HG02973 (cell line): Measurements from ENCODE around the gene CHST10.
"Not testable (repeated sequence)": the region's sequence is repeated elsewhere in the genome, so short reads cannot be mapped to it uniquely, and the experiment has no call there.

ENCODE experiments used
- ATAC-seq: cut with Tn5 transposase; IDR thresholded peaks from one replicate; pipeline ENCODE4 v1.9.1; 2021; ENCODE audit warnings: moderate library complexity; ENCODE audit not compliant: unreplicated experiment

CHST10 gene, protein sequence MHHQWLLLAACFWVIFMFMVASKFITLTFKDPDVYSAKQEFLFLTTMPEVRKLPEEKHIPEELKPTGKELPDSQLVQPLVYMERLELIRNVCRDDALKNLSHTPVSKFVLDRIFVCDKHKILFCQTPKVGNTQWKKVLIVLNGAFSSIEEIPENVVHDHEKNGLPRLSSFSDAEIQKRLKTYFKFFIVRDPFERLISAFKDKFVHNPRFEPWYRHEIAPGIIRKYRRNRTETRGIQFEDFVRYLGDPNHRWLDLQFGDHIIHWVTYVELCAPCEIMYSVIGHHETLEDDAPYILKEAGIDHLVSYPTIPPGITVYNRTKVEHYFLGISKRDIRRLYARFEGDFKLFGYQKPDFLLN

DNA sequence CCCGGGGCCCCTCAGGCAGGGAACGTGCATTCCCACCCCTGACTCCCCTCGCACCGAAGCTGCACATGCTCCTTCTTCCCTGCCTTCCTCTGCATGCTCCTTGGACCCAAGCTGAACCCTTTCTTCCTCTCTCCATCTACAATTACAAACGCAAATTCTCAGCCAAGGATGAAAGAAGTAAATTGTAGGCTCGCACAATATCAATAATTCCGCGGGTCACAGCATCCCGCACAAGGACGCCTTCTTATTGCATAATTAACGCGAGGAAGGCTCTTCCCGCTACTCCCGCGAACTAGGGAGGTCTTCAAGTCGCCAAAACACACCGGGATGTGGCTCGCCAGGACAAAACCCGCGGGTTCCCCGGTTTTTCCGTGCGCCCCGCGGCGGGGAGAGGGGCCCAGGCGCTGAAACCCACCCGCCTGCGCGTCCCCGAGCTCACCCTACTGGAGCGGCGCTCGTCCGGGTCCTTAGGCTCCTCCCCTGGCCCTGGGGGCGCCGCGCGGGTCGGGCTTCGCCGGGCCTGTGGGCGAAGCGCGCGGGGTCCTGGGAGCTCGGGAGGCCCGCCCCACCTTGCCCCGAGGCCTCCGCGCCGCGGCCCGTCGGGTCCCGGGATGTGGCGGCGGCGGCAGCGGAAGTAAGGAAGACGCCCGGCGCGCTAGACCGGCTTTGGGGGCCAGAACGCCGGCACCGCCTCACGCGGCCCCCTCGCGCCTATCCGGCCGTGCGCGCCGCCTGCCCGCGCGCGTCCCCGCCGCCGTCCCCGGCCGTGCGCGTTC, at the start of gene CHST10:
TSS of gene CHST10 (minus strand) at position 734 of the 776 bp plus-strand sequence. CDS start 10,993 bp downstream, outside the sequence.
- peak; percentile 82 for ATAC-seq

DNA sequence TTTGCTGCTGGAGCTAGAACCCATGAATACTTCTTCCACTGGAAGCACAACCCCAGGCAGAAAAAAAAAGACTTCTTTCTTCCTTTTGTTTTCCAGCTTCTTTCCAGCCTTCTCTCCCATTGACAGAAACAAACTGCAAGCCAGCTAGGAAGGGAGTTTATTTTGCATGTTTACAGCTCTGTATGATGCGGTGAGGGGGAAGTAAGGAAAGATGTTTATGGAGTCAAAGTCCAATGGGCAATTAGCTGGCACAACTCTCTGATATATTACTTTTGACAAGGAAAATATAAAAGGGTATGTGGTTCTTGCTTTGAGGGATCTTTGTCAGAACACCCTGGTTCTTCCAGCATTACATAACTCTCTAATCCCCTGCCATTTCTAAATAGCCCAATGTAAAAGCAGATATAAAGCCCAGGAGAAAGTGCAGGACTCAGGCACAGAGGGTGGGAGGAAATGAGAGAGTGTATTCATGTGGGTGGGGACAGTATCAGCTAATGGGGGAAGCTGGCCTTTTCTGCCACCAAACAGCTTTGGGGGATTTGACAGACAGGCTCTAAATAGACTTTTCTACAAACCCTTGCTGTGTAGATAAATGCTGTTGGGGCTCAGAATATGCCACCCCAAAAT, 43.5 kb upstream of the CHST10 start:
- no peak for ATAC-seq

DNA sequence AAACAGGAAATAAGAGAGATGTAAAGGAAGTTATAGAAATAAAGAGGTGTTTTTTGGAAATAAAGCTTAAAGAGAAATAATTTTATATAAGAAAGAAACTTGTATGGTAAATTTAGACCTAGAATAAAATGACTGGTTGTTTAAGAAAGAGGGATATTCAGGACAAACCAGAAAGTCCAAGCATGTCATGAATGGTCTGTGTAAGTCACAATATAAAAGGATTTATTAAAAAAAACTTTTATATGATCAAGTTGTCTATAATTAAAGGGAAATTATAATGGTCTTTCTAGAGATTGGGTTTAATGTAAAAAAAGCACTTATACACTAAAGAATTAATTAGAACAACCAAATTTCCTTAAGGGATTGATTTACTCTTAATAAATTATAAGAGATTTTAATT, 38.9 kb upstream of the CHST10 start:
- ATAC-seq, result not testable (repeated sequence)

DNA sequence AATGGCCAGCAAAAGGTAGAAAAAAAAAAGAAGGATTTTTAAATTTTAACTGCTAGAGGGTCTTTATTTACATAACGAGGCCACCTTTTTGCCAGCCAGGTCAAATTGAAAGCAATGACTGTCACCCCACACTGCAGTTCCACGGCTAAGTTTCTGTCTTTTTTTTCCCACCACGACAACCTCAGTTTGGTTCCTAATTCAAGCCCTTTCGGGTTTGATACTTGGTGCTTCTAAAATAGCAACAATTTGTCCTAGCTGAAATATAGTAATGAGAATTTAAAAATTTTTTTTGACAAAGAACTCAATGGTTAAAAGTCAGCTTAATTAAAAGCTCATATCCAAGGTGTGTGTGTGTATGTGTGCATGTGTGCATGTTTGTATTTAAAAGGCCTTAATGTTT, 36.4 kb upstream of the CHST10 start:
- ATAC-seq, result no peak

DNA sequence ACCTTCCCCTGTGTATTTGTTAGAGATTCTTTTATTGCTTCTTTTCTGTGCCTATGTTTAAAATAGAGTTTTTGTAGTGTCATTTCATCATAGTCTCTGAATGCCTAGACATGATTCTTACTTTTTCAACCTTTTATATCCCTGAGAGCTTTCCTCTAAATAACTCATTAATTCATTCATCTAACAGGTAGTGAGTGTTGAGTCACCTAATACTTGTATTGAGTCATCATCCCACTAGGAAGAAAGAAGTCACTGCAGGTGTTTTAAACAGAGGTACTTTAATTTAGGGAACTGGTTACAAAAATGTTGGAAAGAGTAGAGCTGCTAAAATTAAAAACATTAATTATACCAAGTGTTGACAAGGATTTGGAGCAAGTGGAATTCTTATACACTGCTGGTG, 34.3 kb upstream of the CHST10 start:
- ATAC-seq, result no peak

DNA sequence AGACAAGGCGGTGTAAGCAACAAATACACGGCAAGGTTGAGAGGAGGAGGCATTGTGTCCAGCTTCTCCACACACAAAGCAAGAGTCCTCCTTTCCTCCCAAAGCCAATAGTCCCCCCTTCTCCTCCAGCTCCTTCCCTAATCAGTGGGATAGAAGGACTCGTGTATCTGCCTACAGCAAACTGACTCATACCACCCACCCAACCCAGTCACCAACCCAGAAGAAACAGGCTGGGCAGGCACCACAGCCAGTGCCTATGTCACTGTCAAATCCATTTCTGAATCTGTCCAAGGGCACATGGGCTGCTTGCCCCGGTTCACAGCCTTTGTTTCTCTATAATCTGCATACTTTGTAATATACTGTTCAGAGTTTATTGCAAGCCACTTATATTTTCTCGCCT, 33.6 kb upstream of the CHST10 start:
- no peak for ATAC-seq

DNA sequence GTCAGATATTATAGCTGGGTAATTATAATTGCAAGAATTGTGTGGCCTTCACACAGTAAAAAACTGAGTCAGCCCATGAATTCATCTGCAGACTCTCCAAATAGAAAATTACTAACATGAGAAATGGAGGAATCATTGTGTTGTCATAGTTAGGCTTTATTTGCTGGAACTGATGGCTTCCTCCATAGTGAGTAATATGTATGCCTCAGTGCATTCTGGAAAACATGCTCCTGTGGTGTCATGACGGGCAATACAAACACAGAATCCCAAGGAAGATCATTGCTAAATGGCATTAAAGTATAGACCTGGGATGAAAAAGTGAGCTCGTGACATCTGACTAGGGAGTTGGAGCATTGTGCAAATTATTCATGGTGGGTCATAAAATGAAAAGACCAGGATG, 29.2 kb upstream of the CHST10 start:
- ATAC-seq, result no peak

DNA sequence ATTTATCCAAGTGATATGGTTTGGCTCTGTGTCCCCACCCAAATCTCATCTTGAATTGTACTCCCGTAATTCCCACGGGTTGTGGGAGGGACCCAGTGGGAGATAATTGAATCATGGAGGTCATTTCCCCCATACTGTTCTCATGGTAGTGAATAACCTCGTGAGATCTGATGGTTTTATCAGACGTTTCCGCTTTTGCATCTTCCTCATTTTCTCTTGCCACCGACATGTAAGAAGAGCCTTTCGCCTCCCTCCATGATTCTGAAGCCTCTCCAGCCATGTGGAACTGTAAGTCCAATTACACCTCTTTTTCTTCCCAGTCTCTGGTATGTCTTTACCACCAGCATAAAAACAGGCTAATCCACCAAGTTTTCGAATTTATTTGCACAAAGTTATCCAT, 20.3 kb upstream of the CHST10 start:
- no peak for ATAC-seq

DNA sequence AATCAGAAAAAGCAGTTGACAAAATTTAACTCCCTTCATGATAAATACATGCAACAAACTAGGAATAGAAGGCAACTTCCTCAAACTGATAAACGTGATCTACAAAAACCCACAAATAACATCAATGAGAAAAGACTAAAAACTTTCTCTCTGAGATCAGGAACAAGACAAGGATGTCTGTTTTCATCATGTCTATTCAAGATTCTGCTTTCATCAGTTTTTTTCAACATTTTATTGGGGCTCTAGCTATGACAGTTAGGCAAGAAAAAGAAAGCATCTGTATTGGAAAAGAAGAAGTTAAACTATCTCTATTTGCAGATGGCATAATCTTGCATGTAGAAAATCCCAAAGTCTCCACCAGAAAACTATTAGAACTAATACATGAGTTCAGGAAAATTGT, 12.3 kb upstream of the CHST10 start:
- ATAC-seq, result no peak

DNA sequence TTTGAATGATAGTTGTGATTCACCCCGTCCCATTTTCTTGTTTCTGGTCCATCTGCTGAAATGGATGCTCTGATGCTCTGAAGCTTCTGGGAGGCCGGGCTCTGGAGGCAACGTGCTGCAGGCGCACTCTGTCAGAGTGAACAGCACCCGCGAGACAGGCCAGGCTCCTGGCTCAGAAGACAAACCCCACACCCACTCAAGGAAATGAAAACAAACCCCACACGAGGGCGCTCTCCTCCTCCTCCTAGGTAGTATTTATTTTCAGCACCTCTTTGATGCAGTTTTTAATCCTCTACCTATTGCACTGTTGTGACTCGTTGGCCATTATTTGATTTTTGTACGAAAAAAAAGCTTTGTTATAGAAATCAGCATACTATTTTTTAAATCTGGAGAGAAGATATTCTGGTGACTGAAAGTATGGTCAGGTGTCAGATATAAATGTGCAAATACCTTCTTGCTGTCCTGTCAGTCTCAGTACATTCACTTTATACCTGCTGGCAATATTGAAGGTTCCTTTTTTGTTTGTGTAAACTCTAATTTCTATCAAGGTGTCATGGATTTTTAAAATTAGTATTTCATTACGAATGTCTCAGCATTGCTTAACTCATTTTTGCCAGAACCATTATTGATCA, 10.3 kb upstream of the CHST10 start:
- ATAC-seq, result no peak

DNA sequence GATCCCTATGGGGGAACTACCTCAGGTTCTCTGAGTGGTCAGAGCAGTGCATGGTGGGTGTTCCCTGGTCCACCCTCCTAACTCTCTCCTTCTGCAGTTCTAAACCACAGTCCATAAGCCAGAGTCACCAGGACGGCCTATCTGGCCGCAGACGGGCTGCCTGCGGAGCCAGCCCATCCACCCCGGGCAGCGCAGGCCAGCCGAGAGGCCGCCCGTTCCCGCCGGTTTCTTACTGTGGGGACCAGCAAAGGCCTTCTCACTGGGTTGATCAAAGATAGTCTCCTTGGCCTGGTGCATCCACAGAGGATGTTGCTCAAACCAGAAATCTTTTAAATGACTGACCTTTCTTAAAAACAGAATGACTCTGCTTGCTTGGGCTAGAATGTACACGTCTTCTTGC, 9.6 kb upstream of the CHST10 start:
- ATAC-seq, result no peak

DNA sequence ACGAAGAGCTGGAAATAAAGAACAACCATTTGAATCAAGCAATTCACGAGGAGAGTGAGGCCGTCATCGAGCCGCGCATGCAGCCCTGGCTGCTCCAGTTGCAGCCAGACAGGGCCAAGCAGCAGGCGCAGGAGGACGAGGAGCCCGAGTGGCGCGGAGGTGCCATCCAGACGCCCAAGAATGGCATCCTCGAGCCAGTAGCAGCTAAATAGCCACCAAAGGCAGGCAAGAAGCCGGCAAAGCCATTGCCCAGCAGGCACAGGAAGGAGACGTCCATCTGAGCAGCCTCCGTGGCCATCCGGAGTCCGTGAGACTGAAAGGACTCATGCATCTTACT, 8.9 kb upstream of the CHST10 start:
- no peak for ATAC-seq

DNA sequence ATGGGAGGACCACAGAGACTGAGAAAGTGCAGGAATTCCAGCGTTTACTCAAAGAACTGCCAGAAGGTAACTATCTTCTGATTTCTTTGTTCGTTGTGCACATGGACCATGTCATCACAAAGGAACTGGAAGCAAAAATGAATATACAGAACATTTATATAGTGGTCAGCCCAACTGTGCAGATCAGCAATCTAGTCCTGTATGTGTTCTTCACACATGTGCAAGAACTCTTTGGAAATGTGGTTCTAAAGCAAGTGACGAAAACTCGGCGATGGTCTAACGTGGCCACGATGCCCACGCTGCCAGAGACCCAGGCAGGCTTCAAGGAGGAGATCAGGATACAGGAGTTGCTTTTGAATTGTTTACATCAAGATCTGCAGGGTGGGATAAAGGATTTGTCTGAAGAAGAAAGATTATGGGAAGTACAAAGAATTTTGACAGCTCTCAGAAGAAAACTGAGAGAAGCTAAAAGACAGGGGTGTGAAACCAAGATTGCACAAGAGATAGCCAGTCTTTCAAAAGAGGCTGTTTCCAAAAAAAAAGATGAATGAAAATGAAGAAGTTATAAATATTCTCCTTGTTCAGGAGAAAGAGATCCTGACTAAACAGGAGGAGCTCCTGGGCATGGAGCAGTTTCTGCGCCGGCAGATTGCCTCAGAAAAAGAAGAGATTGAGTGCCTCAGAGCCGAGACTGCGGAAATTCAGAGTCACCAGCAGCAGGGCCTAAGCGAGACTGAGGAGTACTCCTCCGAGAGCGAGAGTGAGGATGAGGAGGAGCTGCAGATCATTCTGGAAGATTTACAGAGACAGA, 8.3 kb upstream of the CHST10 start:
- no peak for ATAC-seq

DNA sequence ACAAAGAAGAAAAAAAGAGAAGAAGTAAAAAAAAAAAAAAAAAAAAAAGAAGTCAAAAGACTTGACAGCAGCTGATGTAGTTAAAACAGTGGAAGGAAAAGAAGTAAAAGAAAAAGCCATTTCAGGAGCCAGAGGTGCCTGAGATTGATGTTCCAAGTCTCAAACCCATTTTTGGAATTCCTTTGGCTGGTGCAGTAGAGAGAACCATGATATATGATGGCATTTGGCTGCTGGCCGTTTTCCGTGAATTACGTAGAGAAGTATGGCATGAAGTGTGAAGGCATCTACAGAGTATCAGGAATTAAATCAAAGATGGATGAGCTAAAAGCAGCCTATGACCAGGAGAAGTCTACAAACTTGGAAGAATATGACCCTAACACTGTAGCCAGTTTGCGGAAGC, 7.6 kb upstream of the CHST10 start:
- no peak for ATAC-seq

DNA sequence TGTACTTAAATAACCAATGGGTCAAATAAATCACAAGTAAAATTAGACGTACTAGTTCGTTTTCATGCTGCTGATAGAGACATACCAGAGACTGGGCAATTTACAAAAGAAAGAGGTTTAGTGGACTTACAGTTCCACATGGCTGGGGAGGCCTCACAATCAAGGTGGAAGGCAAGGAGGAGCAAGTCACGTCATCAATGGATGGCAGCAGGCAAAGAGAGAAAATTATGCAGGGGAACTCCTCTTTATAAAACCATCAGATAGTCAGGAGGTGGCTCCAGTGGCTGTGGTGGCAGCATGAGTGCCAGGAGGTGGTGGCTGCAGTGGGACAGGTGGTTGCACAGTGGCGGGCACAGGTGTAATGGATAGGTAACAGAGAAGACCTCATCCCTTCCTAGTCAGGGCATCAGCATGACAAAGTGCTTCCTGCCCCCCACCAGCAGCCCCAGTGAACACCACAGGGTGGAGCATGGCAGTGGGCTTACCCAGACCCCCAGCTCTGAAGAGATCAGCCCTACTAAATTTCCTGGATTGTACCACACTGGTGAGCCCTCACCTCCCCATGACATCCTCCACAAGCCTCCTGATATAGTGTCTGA, 6.9 kb upstream of the CHST10 start:
- ATAC-seq, result no peak

DNA sequence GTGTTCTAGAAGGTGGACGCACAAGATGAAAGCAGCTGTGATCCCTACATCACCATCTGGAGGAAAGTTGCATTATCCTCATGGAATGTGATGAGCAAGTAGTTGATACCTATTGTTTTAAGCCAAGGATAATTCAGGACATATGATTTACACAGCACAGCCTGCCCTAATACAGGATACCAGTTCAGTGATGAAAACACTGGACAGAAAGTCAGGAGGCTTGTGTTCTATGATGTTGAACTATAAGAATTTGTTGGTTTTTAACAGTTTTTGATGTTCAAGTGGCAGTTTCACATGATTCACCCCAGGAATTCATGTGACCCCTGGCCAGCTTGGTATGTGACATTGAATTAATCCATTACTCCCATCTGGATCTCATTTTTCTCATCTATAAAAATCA, 6.2 kb upstream of the CHST10 start:
- ATAC-seq, result no peak

DNA sequence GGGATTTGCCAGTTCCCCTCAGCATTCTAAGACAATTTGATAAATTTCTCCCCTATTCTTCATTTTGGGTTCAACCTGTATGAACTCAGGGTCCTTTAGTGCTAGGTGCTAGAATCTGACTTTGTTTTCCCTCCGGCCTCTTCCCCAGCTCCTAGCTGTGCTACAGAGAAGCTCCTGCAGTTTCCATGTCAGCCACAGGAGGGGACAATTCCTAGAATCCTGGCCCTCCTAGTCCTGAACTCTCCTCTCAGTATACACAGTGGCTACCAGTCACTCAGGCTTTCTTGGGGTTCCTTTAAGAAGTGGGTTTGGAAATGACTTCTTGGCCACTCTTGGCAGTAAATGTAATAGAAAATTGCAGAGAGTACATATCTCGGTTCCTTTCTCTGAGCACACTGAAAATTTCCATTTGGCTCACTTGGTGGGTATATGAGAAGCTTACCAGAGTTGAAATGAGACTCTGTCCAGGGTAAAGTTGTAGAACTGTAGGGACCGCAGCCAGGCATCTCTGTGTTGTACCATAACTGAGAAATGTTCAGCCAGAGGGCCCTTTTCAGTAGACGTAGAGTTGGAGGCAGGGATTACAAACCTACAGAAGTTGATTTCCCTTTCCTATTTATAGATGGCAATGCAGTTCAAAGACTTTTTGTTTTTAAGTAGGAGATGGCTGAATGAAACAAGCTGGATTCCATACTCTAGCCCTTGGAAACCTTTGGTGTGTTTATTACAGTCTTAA, 5.0 kb upstream of the CHST10 start:
- no peak for ATAC-seq

DNA sequence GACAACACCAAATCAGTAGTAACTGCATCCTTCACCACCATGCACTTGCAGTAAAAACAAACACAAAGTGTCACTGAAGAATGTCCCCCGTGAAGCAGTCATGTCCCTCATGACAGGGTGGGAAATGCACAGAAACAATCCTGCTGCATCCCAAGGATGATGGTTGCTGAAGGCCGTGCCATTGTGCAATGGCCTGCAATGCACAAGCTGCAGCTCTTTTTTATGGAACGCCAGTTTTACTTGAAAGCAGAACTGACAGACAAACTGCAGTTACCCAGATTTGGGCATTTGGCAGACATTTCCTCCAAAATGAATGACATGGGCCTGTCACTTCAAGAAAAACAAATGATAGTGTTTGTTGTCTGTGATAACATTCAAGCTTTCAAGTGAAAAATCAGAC, 2.4 kb upstream of the CHST10 start:
- ATAC-seq, result no peak

DNA sequence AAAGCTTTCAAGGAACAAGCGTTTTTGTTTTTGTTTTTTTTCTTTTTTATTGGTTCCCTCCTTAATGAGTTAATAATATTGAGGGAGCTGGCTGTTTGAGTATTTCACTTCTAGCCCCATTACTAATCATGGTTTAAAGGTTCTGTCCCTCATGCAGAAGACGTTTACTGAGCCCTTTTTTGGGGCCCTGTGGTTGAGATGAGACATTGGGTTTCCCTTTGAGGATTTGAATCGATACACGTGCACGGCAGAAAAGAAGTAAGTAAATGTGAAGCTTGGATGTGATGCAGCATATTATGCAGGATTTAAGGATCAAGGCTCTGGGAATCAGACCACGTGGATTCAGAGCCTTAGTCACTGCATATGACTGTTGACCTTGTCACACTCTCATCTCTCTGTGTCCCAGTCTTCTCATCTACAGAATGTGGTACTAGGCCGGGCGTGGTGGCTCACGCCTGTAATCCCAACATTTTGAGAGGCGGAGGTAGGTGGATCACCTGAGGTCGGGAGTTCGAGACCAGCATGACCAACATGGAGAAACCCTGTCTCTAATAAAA, 1.0 kb upstream of the CHST10 start:
- ATAC-seq, result no peak
